GM23338 (cell line): ENCODE results near the gene KCNK1. TPM values are rescaled to one million over a fixed set of nuclear protein-coding genes. Genes with fewer than 3 reads are reported as not detected.

Experiments used
- ATAC-seq: fragments of 200-7000 bp; cut with Tn5 transposase; 3 replicates; pipeline ENCODE4 v1.9.1; 2020
- DNase-seq: peaks from one replicate; pipeline ENCODE4 v3.0.0-alpha.2; 2015; ENCODE audit warnings: low spot score
- H2AFZ ChIP-seq: fragments of 200-600 bp; sonication (generic); 2 replicates; pipeline ENCODE4 v1.8.0; 2016; ENCODE audit warnings: antibody characterized with exemption, mild to moderate bottlenecking, moderate library complexity
- H3F3A ChIP-seq: fragments of 200-600 bp; sonication (generic); replicated peaks from 2 replicates; pipeline ENCODE4 v1.8.0; 2017; ENCODE audit warnings: antibody characterized with exemption, mixed run types, low read depth
- H3K27ac ChIP-seq: fragments of 200-600 bp; sonication (generic); 2 replicates; pipeline ENCODE4 v1.6.1; 2016; ENCODE audit warnings: low read depth
- H3K27me3 ChIP-seq: fragments of 200-600 bp; sonication (generic); 2 replicates; pipeline ENCODE4 v1.8.0; 2016; ENCODE audit warnings: mild to moderate bottlenecking, mixed run types, moderate library complexity; ENCODE audit not compliant: insufficient read depth
- H3K36me3 ChIP-seq: fragments of 200-600 bp; sonication (generic); 2 replicates; pipeline ENCODE4 v1.8.0; 2016; ENCODE audit warnings: mild to moderate bottlenecking; ENCODE audit not compliant: insufficient read depth
- H3K4me1 ChIP-seq: fragments of 200-600 bp; sonication (generic); 2 replicates; pipeline ENCODE4 v1.8.0; 2016; ENCODE audit warnings: mild to moderate bottlenecking, moderate library complexity; ENCODE audit not compliant: insufficient read depth
- H3K4me2 ChIP-seq: fragments of 200-600 bp; sonication (generic); 2 replicates; pipeline ENCODE4 v1.7.1; 2017; ENCODE audit warnings: mixed run types
- H3K4me3 ChIP-seq: fragments of 200-600 bp; sonication (generic); 2 replicates; pipeline ENCODE4 v1.6.1; 2016; ENCODE audit warnings: mixed run types
- H3K79me2 ChIP-seq: fragments of 200-600 bp; sonication (generic); replicated peaks from 2 replicates; pipeline ENCODE4 v1.8.0; 2017; ENCODE audit warnings: mild to moderate bottlenecking; ENCODE audit not compliant: insufficient read depth
- H3K9me2 ChIP-seq: fragments of 200-600 bp; sonication (generic); 2 replicates; pipeline ENCODE4 v1.8.0; 2017; ENCODE audit not compliant: insufficient read depth
- H4K20me1 ChIP-seq: fragments of 200-600 bp; sonication (generic); replicated peaks from 2 replicates; pipeline ENCODE4 v1.8.0; 2017; ENCODE audit warnings: mild to moderate bottlenecking; ENCODE audit not compliant: insufficient read depth
- H3K27ac Mint-ChIP-seq: 2 replicates; pipeline ENCODE4 v1.8.0; 2020; ENCODE audit warnings: inconsistent platforms, mild to moderate bottlenecking, moderate library complexity, mixed read lengths
- H3K27me3 Mint-ChIP-seq: 3 replicates; pipeline ENCODE4 v1.8.0; 2022; ENCODE audit warnings: low read depth, mild to moderate bottlenecking, moderate library complexity, mixed read lengths, inconsistent platforms; ENCODE audit not compliant: insufficient read depth, poor library complexity
- H3K36me3 Mint-ChIP-seq: 3 replicates; pipeline ENCODE4 v1.8.0; 2021; ENCODE audit warnings: low read depth, mild to moderate bottlenecking, inconsistent platforms, moderate library complexity, mixed read lengths
- H3K4me1 Mint-ChIP-seq: 3 replicates; pipeline ENCODE4 v1.8.0; 2020; ENCODE audit warnings: mild to moderate bottlenecking, inconsistent platforms, mixed read lengths
- H3K4me3 Mint-ChIP-seq: 3 replicates; pipeline ENCODE4 v1.8.0; 2021; ENCODE audit warnings: moderate library complexity, mild to moderate bottlenecking, inconsistent platforms, mixed read lengths
- H3K9me3 Mint-ChIP-seq: 3 replicates; pipeline ENCODE4 v1.8.0; 2020; ENCODE audit warnings: moderate library complexity, mild to moderate bottlenecking, inconsistent platforms, mixed read lengths
- CREB1 ChIP-seq: fragments of 250-450 bp; sonication (Bioruptor Pico); IDR thresholded peaks from 2 replicates; pipeline ENCODE4 v1.5.0; 2020; ENCODE audit warnings: low read depth, mild to moderate bottlenecking, moderate library complexity
- EZH2 ChIP-seq: fragments of 200-600 bp; sonication (generic); IDR thresholded peaks from one replicate; pipeline ENCODE4 v1.8.0; 2017; ENCODE audit warnings: antibody characterized with exemption, mild to moderate bottlenecking, low read depth; ENCODE audit not compliant: unreplicated experiment
- EZH2phosphoT487 ChIP-seq: fragments of 200-600 bp; sonication (generic); IDR thresholded peaks from one replicate; pipeline ENCODE4 v1.8.1; 2018; ENCODE audit warnings: antibody characterized with exemption; ENCODE audit not compliant: unreplicated experiment
- JUNB ChIP-seq: IDR thresholded peaks from one replicate; pipeline ENCODE4 v1.6.1; 2016; ENCODE audit warnings: antibody characterized with exemption; ENCODE audit not compliant: unreplicated experiment
- NANOG ChIP-seq: IDR thresholded peaks from 2 replicates; pipeline ENCODE4 v1.6.1; 2016; ENCODE audit warnings: antibody characterized with exemption, borderline replicate concordance
- POLR2AphosphoS5 ChIP-seq: IDR thresholded peaks from 2 replicates; pipeline ENCODE4 v1.6.1; 2016; ENCODE audit warnings: antibody characterized with exemption, low read depth
- STAT1 ChIP-seq: IDR thresholded peaks from one replicate; pipeline ENCODE4 v1.6.1; 2016; ENCODE audit warnings: antibody characterized with exemption; ENCODE audit not compliant: unreplicated experiment
- ZNF114 ChIP-seq: fragments of 250-450 bp; sonication (Bioruptor Pico); IDR thresholded peaks from 2 replicates; pipeline ENCODE4 v1.5.0; 2020; ENCODE audit warnings: mild to moderate bottlenecking, moderate library complexity
- ZNF331 ChIP-seq: fragments of 250-450 bp; sonication (Bioruptor Pico); IDR thresholded peaks from 2 replicates; pipeline ENCODE4 v1.5.0; 2020; ENCODE audit warnings: low read depth, mild to moderate bottlenecking, moderate library complexity
- polyA plus RNA-seq: library from polyadenylated mRNA; unstranded; fragments of >200 nt; fragmentation: Nextera tagmentation; extraction: Ambion mirVana; gene quantifications from 2 replicates; pipeline ENCODE4 v1.2.1, GENCODE V29; 2016
- total RNA-seq: library from RNA; depleted of rRNA; stranded (reverse); fragments of >200 nt; shearing (Covaris generic); gene quantifications from 2 replicates; pipeline ENCODE4 v1.2.3, GENCODE V29; 2014
- TF ChIP-seq, protein P1 (sequence below): fragments of 250-450 bp; sonication (Bioruptor Pico); IDR thresholded peaks from 2 replicates; pipeline ENCODE4 v1.5.0; 2020; ENCODE audit warnings: mild to moderate bottlenecking, moderate library complexity
- TF ChIP-seq, protein P2 (sequence below): IDR thresholded peaks from 2 replicates; pipeline ENCODE4 v1.6.1; 2016; ENCODE audit warnings: antibody characterized with exemption
- TF ChIP-seq, protein P3 (sequence below), 2 experiments: fragments of 200-600 bp in 1 of 2; sonication (generic) in 1 of 2; conservative IDR thresholded peaks; 2 replicates each; pipeline versions ENCODE4 v1.5.1 to v1.6.1; 2016 to 2017; ENCODE audit warnings: antibody characterized with exemption in 2 of 2, low read depth in 2 of 2, mild to moderate bottlenecking in 2 of 2, moderate library complexity in 1 of 2

Gene KCNK1
- total and polyA plus RNA-seq, 2 experiments from 2014 or later, result 10.1 to 12.7 TPM

DNA sequence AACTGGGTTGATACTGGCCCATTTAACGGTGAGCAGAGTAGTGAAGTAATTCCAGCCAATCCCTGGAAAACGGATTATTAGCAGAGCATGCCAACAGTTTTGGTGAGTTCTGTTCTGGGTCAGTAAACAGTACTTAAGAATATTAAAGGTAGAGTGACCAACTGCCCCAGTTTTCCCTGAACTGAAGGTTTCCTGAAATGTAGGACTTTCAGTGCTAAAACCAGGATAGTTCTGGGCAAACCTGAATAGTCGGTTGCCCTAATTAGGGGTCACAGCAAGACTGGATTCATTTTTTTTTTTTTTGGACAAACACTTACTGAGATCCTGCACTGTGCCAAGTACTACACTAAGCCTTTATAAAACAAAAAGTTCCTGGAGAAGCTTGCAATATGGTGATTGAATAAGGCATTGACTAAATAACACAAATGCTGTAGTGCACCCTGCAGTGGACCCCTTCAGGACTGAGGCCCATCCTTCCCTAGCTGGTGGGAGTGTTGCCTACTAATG lies 75.9 kb downstream of the KCNK1 start (continued):
- TF ChIP-seq, protein P1, sequence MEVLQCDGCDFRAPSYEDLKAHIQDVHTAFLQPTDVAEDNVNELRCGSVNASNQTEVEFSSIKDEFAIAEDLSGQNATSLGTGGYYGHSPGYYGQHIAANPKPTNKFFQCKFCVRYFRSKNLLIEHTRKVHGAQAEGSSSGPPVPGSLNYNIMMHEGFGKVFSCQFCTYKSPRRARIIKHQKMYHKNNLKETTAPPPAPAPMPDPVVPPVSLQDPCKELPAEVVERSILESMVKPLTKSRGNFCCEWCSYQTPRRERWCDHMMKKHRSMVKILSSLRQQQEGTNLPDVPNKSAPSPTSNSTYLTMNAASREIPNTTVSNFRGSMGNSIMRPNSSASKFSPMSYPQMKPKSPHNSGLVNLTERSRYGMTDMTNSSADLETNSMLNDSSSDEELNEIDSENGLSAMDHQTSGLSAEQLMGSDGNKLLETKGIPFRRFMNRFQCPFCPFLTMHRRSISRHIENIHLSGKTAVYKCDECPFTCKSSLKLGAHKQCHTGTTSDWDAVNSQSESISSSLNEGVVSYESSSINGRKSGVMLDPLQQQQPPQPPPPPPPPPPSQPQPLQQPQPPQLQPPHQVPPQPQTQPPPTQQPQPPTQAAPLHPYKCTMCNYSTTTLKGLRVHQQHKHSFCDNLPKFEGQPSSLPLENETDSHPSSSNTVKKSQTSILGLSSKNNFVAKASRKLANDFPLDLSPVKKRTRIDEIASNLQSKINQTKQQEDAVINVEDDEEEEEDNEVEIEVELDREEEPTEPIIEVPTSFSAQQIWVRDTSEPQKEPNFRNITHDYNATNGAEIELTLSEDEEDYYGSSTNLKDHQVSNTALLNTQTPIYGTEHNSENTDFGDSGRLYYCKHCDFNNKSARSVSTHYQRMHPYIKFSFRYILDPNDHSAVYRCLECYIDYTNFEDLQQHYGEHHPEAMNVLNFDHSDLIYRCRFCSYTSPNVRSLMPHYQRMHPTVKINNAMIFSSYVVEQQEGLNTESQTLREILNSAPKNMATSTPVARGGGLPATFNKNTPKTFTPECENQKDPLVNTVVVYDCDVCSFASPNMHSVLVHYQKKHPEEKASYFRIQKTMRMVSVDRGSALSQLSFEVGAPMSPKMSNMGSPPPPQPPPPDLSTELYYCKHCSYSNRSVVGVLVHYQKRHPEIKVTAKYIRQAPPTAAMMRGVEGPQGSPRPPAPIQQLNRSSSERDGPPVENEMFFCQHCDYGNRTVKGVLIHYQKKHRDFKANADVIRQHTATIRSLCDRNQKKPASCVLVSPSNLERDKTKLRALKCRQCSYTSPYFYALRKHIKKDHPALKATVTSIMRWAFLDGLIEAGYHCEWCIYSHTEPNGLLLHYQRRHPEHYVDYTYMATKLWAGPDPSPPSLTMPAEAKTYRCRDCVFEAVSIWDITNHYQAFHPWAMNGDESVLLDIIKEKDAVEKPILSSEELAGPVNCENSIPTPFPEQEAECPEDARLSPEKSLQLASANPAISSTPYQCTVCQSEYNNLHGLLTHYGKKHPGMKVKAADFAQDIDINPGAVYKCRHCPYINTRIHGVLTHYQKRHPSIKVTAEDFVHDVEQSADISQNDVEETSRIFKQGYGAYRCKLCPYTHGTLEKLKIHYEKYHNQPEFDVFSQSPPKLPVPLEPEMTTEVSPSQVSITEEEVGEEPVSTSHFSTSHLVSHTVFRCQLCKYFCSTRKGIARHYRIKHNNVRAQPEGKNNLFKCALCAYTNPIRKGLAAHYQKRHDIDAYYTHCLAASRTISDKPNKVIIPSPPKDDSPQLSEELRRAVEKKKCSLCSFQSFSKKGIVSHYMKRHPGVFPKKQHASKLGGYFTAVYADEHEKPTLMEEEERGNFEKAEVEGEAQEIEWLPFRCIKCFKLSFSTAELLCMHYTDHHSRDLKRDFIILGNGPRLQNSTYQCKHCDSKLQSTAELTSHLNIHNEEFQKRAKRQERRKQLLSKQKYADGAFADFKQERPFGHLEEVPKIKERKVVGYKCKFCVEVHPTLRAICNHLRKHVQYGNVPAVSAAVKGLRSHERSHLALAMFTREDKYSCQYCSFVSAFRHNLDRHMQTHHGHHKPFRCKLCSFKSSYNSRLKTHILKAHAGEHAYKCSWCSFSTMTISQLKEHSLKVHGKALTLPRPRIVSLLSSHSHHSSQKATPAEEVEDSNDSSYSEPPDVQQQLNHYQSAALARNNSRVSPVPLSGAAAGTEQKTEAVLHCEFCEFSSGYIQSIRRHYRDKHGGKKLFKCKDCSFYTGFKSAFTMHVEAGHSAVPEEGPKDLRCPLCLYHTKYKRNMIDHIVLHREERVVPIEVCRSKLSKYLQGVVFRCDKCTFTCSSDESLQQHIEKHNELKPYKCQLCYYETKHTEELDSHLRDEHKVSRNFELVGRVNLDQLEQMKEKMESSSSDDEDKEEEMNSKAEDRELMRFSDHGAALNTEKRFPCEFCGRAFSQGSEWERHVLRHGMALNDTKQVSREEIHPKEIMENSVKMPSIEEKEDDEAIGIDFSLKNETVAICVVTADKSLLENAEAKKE (CRISPR knock-in tag), result no peak
- no peak for TF ChIP-seq POLR2AphosphoS5
- no peak for TF ChIP-seq ZNF331 (CRISPR knock-in tag)
- TF ChIP-seq ZNF114 (CRISPR knock-in tag), result no peak
- TF ChIP-seq CREB1 (CRISPR knock-in tag), result no peak
- no peak for TF ChIP-seq EZH2phosphoT487
- no peak for TF ChIP-seq NANOG
- TF ChIP-seq JUNB, result no peak

GRCh38 chr1:233695901-233696300 lies 82.0 kb downstream of the KCNK1 start:
- no peak for ATAC-seq

More at GRCh38 chr1:233695901-233696300, 82.0 kb downstream of the KCNK1 start:
- H3K36me3 Mint-ChIP-seq, result no peaks in the 10 kb centered on the region; the same call in 2 of the 3 replicates
- no peaks in the 10 kb centered on the region for H4K20me1 ChIP-seq
- no peaks in the 10 kb centered on the region for H3F3A ChIP-seq
- no peak overlapping the region for H3K4me3 Mint-ChIP-seq
- H3K9me3 Mint-ChIP-seq, result no peaks in the 10 kb centered on the region
- H3K4me3 ChIP-seq, result no peak overlapping the region
- no peak overlapping the region for H3K27ac Mint-ChIP-seq
- no peaks in the 10 kb centered on the region for H3K4me1 ChIP-seq
- no peak overlapping the region for H2AFZ ChIP-seq
- H3K27ac ChIP-seq, result no peak overlapping the region
- H3K36me3 ChIP-seq, result no peaks in the 10 kb centered on the region
- TF ChIP-seq ZNF331 (CRISPR knock-in tag), result no peak
- no peak for TF ChIP-seq POLR2AphosphoS5
- TF ChIP-seq JUNB, result no peak
- TF ChIP-seq CREB1 (CRISPR knock-in tag), result no peak
- TF ChIP-seq, protein P2, sequence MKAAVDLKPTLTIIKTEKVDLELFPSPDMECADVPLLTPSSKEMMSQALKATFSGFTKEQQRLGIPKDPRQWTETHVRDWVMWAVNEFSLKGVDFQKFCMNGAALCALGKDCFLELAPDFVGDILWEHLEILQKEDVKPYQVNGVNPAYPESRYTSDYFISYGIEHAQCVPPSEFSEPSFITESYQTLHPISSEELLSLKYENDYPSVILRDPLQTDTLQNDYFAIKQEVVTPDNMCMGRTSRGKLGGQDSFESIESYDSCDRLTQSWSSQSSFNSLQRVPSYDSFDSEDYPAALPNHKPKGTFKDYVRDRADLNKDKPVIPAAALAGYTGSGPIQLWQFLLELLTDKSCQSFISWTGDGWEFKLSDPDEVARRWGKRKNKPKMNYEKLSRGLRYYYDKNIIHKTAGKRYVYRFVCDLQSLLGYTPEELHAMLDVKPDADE, result no peak
- no peak for TF ChIP-seq STAT1
- no peak for TF ChIP-seq NANOG
- no peak for TF ChIP-seq EZH2
- no peak for TF ChIP-seq ZNF114 (CRISPR knock-in tag)
- TF ChIP-seq, protein P3, sequence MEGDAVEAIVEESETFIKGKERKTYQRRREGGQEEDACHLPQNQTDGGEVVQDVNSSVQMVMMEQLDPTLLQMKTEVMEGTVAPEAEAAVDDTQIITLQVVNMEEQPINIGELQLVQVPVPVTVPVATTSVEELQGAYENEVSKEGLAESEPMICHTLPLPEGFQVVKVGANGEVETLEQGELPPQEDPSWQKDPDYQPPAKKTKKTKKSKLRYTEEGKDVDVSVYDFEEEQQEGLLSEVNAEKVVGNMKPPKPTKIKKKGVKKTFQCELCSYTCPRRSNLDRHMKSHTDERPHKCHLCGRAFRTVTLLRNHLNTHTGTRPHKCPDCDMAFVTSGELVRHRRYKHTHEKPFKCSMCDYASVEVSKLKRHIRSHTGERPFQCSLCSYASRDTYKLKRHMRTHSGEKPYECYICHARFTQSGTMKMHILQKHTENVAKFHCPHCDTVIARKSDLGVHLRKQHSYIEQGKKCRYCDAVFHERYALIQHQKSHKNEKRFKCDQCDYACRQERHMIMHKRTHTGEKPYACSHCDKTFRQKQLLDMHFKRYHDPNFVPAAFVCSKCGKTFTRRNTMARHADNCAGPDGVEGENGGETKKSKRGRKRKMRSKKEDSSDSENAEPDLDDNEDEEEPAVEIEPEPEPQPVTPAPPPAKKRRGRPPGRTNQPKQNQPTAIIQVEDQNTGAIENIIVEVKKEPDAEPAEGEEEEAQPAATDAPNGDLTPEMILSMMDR (conservative IDR thresholded peaks at IDR 0.05; ENCODE audit: low read depth in 2 of 2), result no peak
- TF ChIP-seq EZH2phosphoT487, result no peak
- H3K9me2 ChIP-seq, result no peaks in the 10 kb centered on the region; the same call in 1 of the 2 replicates
- no peaks in the 10 kb centered on the region for H3K27me3 Mint-ChIP-seq
- no peaks in the 10 kb centered on the region for H3K79me2 ChIP-seq
- DNase-seq, result no peak
- no peaks in the 10 kb centered on the region for H3K27me3 ChIP-seq
- H3K4me2 ChIP-seq, result no peak overlapping the region
- H3K4me1 Mint-ChIP-seq, result no peaks in the 10 kb centered on the region; the same call in 2 of the 3 replicates
